ENCODE results near the gene TACO1. TPM values are rescaled to one million over a fixed set of nuclear protein-coding genes. Genes with fewer than 3 reads are reported as not detected.

Gene TACO1
- total RNA-seq, 1 donor from 2014 or later = 16.1 TPM

GRCh38 chr17:63647065-63647725, 46.5 kb downstream of the TACO1 start:
- no peak overlapping the region for H3K4me3 ChIP-seq
- H3K4me1 ChIP-seq = peaks cover 26% of the 10 kb centered on the region
- H3K27ac ChIP-seq = peak overlapping the region; percentile 18
- intact Hi-C loops (cut with DNase I) = no loop called here
- ATAC-seq (peak; percentile 79), DNase-seq (no peak)
- peaks cover 25% of the 10 kb centered on the region for H3K36me3 ChIP-seq
- no peaks in the 10 kb centered on the region for H3K9me3 ChIP-seq
- TF ChIP-seq CTCF (IDR thresholded peaks at IDR 0.05) = no peak
- no peaks in the 10 kb centered on the region for H3K27me3 ChIP-seq

- Histone ChIP-seq H3K9me3 (no peaks in the 10 kb centered on the region), H3K27me3 (no peaks in the 10 kb centered on the region), H3K36me3 (peaks cover 32% of the 10 kb centered on the region), H3K4me3 (no peak overlapping the region), H3K4me1 (peaks cover 24% of the 10 kb centered on the region), H3K27ac (no peak overlapping the region)
- DNase-seq (no peak), ATAC-seq (no peak)
- no peak for TF ChIP-seq CTCF (IDR thresholded peaks at IDR 0.05)
- intact Hi-C loops (cut with DNase I) = no loop called here
Measured at GRCh38 chr17:63647936-63648335, 47.2 kb downstream of the TACO1 start.

- intact Hi-C loops (cut with DNase I) = no loop called here
- H3K36me3 ChIP-seq = peaks cover 40% of the 10 kb centered on the region
Measured at GRCh38 chr17:63649813-63650212, 49.1 kb downstream of the TACO1 start.

GRCh38 chr17:63652106-63652505, 51.4 kb downstream of the TACO1 start:
- Histone ChIP-seq H3K9me3 (no peaks in the 10 kb centered on the region), H3K36me3 (peaks cover 34% of the 10 kb centered on the region), H3K4me1 (peaks cover 8% of the 10 kb centered on the region), H3K4me3 (no peak overlapping the region), H3K27me3 (no peaks in the 10 kb centered on the region), H3K27ac (no peak overlapping the region)
- DNase-seq (no peak), ATAC-seq (no peak)
- no peak for TF ChIP-seq CTCF (IDR thresholded peaks at IDR 0.05)
- intact Hi-C loops (cut with DNase I) = no loop called here

More at GRCh38 chr17:63649813-63650212, 49.1 kb downstream of the TACO1 start:
- Histone ChIP-seq H3K4me3 (no peak overlapping the region), H3K27ac (no peak overlapping the region), H3K27me3 (no peaks in the 10 kb centered on the region), H3K4me1 (peaks cover 24% of the 10 kb centered on the region), H3K9me3 (no peaks in the 10 kb centered on the region)
- DNase-seq = no peak
- ATAC-seq = peak; percentile 75
- no peak for TF ChIP-seq CTCF (IDR thresholded peaks at IDR 0.05)

- no peak overlapping the region for H3K27ac ChIP-seq
- no peak for TF ChIP-seq CTCF (IDR thresholded peaks at IDR 0.05)
- intact Hi-C loops (cut with DNase I) = no loop called here
- H3K4me3 ChIP-seq = no peak overlapping the region
- ATAC-seq = no peak
- H3K27me3 ChIP-seq = no peaks in the 10 kb centered on the region
- no peak for DNase-seq
- peaks cover 44% of the 10 kb centered on the region for H3K36me3 ChIP-seq
- H3K4me1 ChIP-seq = peaks cover under 1% of the 10 kb centered on the region
- H3K9me3 ChIP-seq = no peaks in the 10 kb centered on the region
Measured at GRCh38 chr17:63653050-63653449, 52.4 kb downstream of the TACO1 start.

GRCh38 chr17:63657786-63658185, 57.1 kb downstream of the TACO1 start:
- H3K4me1 ChIP-seq = no peaks in the 10 kb centered on the region
- no peaks in the 10 kb centered on the region for H3K9me3 ChIP-seq
- no peaks in the 10 kb centered on the region for H3K27me3 ChIP-seq
- peaks cover 83% of the 10 kb centered on the region for H3K36me3 ChIP-seq
- ATAC-seq (no peak), DNase-seq (no peak)
- TF ChIP-seq CTCF (IDR thresholded peaks at IDR 0.05) = no peak
- H3K27ac ChIP-seq = no peak overlapping the region
- intact Hi-C loops (cut with DNase I) = no loop called here
- H3K4me3 ChIP-seq = no peak overlapping the region
